Trophoblast cell (in vitro differentiated cells and primary cell): ENCODE data around the gene ADRA2C.

ENCODE experiments used
- DNase-seq, 2 donors: peaks; one replicate each; pipeline ENCODE4 v3.0.0-alpha.2; 2016
- H2AFZ ChIP-seq: 2 replicates; pipeline ENCODE4 v1.6.1; 2013; ENCODE audit warnings: low read length, moderate library complexity, mild to moderate bottlenecking; ENCODE audit not compliant: insufficient read depth, poor library complexity
- H2AK5ac ChIP-seq: 2 replicates; pipeline ENCODE4 v1.6.1; 2013; ENCODE audit warnings: mild to moderate bottlenecking, low read length
- H2BK120ac ChIP-seq: 2 replicates; pipeline ENCODE4 v1.6.1; 2013; ENCODE audit warnings: low read length, mild to moderate bottlenecking, moderate library complexity; ENCODE audit not compliant: insufficient read depth, poor library complexity
- H2BK12ac ChIP-seq: 2 replicates; pipeline ENCODE4 v1.6.1; 2013; ENCODE audit warnings: mild to moderate bottlenecking, low read length, moderate library complexity
- H2BK5ac ChIP-seq: 2 replicates; pipeline ENCODE4 v1.6.1; 2013; ENCODE audit warnings: low read length, low read depth, moderate library complexity, mild to moderate bottlenecking; ENCODE audit not compliant: poor library complexity
- H3K14ac ChIP-seq: 2 replicates; pipeline ENCODE4 v1.6.1; 2013; ENCODE audit warnings: mild to moderate bottlenecking, low read length
- H3K18ac ChIP-seq: 2 replicates; pipeline ENCODE4 v1.6.1; 2013; ENCODE audit warnings: mild to moderate bottlenecking, low read length
- H3K23ac ChIP-seq: 2 replicates; pipeline ENCODE4 v1.6.1; 2013; ENCODE audit warnings: low read length
- H3K27ac ChIP-seq: 2 replicates; pipeline ENCODE4 v1.5.1; 2013; ENCODE audit warnings: low read depth, mild to moderate bottlenecking, inconsistent platforms, low read length, moderate library complexity
- H3K27me3 ChIP-seq: 2 replicates; pipeline ENCODE4 v1.6.1; 2013; ENCODE audit warnings: inconsistent platforms, mild to moderate bottlenecking, low read length, moderate library complexity; ENCODE audit not compliant: insufficient read depth
- H3K36me3 ChIP-seq, 2 experiments: 1 replicate in 1 of 2; 2 replicates in 1 of 2; pipeline ENCODE4 v1.6.1; 2013; ENCODE audit warnings: low read length in 2 of 2, mild to moderate bottlenecking in 2 of 2, moderate library complexity in 1 of 2; ENCODE audit not compliant: insufficient read depth in 2 of 2, control insufficient read depth in 1 of 2
- H3K4ac ChIP-seq: 2 replicates; pipeline ENCODE4 v1.6.1; 2013; ENCODE audit warnings: low read depth, mild to moderate bottlenecking, low read length, moderate library complexity
- H3K4me1 ChIP-seq, 2 experiments: 1 replicate in 1 of 2; 2 replicates in 1 of 2; pipeline ENCODE4 v1.6.1; 2013; ENCODE audit warnings: low read length in 2 of 2, mild to moderate bottlenecking in 2 of 2, moderate library complexity in 1 of 2; ENCODE audit not compliant: insufficient read depth in 2 of 2, control insufficient read depth in 1 of 2
- H3K4me2 ChIP-seq: 2 replicates; pipeline ENCODE4 v1.6.1; 2013; ENCODE audit warnings: inconsistent platforms, mild to moderate bottlenecking, low read length, moderate library complexity
- H3K4me3 ChIP-seq: 2 replicates; pipeline ENCODE4 v1.5.1; 2013; ENCODE audit warnings: mild to moderate bottlenecking, low read depth, low read length, inconsistent platforms
- H3K79me1 ChIP-seq: one replicate; pipeline ENCODE4 v1.6.1; 2013; ENCODE audit warnings: low read length
- H3K79me2 ChIP-seq: 2 replicates; pipeline ENCODE4 v1.6.1; 2013; ENCODE audit warnings: low read length, mild to moderate bottlenecking; ENCODE audit not compliant: control insufficient read depth, insufficient read depth, poor library complexity
- H3K9ac ChIP-seq: 2 replicates; pipeline ENCODE4 v1.6.1; 2013; ENCODE audit warnings: mild to moderate bottlenecking, low read length
- H3K9me3 ChIP-seq: 2 replicates; pipeline ENCODE4 v1.6.1; 2013; ENCODE audit warnings: low read depth, mild to moderate bottlenecking, control low read depth, inconsistent platforms, low read length; ENCODE audit not compliant: insufficient read depth
- H4K12ac ChIP-seq: 2 replicates; pipeline ENCODE4 v1.6.1; 2013; ENCODE audit warnings: low read depth, mild to moderate bottlenecking, low read length, moderate library complexity
- H4K8ac ChIP-seq: 2 replicates; pipeline ENCODE4 v1.6.1; 2013; ENCODE audit warnings: low read depth, mild to moderate bottlenecking, low read length, moderate library complexity
- H4K91ac ChIP-seq: one replicate; pipeline ENCODE4 v1.6.1; 2013; ENCODE audit warnings: low read depth, mild to moderate bottlenecking, low read length, moderate library complexity
- WGBS: extraction: QIAGEN DNeasy Blood & Tissue Kit; methylation state at CpG from one replicate; pipeline ENCODE4 v1.1.7; 2013; ENCODE audit warnings: missing lambda C conversion rate; ENCODE audit not compliant: insufficient read length, insufficient coverage; ENCODE audit errors: extremely low coverage; 5-methylcytosine and 5-hydroxymethylcytosine counted together

The ADRA2C gene

DNA sequence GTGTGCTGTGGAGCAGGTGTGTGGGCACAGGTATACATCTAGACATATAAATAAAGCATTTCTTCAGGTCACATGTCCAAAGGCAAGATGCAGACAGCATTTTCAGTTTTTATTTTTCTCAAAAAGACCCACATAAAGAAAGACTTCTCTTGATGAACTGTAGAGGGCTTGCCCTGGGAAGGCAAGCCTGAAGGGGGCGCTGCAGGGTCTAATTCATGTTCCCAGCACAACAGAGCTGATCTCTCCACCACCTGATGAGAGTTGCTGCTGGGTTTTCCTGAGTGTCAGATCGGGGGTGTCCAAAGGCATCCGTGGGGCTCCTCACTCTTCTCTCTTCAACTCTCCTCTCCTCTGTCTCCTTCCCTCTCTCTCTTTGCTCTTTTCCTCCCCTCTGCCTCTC is 26.6 kb downstream of the ADRA2C start:
- H2BK5ac ChIP-seq = no peak overlapping the region

DNA sequence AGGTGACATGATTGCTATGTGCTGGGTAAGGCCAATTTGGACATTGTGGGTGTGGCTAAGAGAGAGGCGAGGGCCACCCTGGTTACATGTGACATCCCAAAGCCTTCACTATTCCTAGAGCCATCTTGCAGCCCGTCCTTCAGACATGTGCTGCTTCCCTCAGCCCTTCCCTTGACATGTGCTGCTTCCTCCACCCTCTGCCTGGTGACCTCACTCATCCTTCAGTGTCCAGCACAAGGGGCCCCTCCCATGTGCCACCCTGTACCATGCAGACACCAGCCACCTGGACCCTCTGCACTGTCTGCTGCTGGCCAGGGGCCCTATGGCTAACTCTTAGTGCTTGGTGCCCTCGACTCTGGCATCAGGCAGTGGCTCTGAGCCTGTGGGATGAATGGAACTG is 27.4 kb downstream of the ADRA2C start:
- no peak overlapping the region for H4K8ac ChIP-seq
- H3K4me1 ChIP-seq = no peaks in the 10 kb centered on the region
- no peaks in the 10 kb centered on the region for H3K79me2 ChIP-seq
- H4K12ac ChIP-seq = no peak overlapping the region
- H3K36me3 ChIP-seq = no peaks in the 10 kb centered on the region
- no peaks in the 10 kb centered on the region for H3K79me1 ChIP-seq
- no peak overlapping the region for H3K4me3 ChIP-seq
- no peak overlapping the region for H2BK12ac ChIP-seq
- H3K9me3 ChIP-seq = peaks cover 7% of the 10 kb centered on the region
- DNase-seq = no peak
- H3K27me3 ChIP-seq = no peaks in the 10 kb centered on the region
- no peak overlapping the region for H3K18ac ChIP-seq
- H2BK5ac ChIP-seq = no peak overlapping the region
- H3K9ac ChIP-seq = no peak overlapping the region
- H3K23ac ChIP-seq = no peak overlapping the region
- H3K27ac ChIP-seq = no peak overlapping the region
- no peak overlapping the region for H3K4ac ChIP-seq
- no peak overlapping the region for H3K4me2 ChIP-seq
- no peak overlapping the region for H4K91ac ChIP-seq
- no peak overlapping the region for H3K14ac ChIP-seq
- H2AK5ac ChIP-seq = no peak overlapping the region
- WGBS = no CpG with 5 or more reads among the region's 3 CpGs
- H2AFZ ChIP-seq = no peak overlapping the region
- no peak overlapping the region for H2BK120ac ChIP-seq

More for the DNA sequence above, 26.6 kb downstream of the ADRA2C start:
- Histone ChIP-seq H2BK12ac (no peak overlapping the region), H3K4me2 (no peak overlapping the region), H4K12ac (no peak overlapping the region), H3K18ac (no peak overlapping the region), H3K23ac (no peak overlapping the region), H3K27ac (no peak overlapping the region), H4K8ac (no peak overlapping the region), H3K79me1 (no peaks in the 10 kb centered on the region), H4K91ac (no peak overlapping the region), H3K4me3 (no peak overlapping the region), H3K9ac (no peak overlapping the region), H3K79me2 (no peaks in the 10 kb centered on the region), H3K36me3 (no peaks in the 10 kb centered on the region), H3K4ac (no peak overlapping the region), H2BK120ac (no peak overlapping the region), H3K4me1 (no peaks in the 10 kb centered on the region), H3K9me3 (peaks cover 7% of the 10 kb centered on the region), H3K14ac (no peak overlapping the region), H2AFZ (no peak overlapping the region), H2AK5ac (no peak overlapping the region), H3K27me3 (no peaks in the 10 kb centered on the region)
- no peak for DNase-seq
- no CpG with 5 or more reads among the region's 3 CpGs for WGBS

DNA sequence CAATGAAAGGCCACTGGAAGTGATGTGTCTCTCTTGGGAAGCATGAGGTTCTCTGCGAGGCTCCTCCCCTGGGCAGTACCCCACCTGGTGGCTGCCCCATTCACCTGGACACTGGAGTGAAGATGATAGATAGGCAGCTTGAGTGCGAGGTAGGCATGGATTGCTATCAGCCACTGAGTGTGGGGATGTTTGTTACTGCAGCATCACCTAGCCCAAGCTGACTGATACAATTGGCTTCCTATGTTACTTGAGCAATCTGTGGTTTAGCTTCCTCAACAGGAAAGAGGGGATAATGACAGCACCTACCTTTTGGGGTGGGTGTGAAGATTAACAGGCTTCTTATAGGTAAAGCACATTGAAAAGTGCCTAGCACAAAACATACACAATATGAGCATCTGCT is 30.8 kb downstream of the ADRA2C start:
- no CpG with 5 or more reads among the region's 2 CpGs for WGBS
- Histone ChIP-seq H3K14ac (no peak overlapping the region), H3K18ac (no peak overlapping the region), H4K91ac (no peak overlapping the region), H2BK5ac (no peak overlapping the region), H2BK120ac (no peak overlapping the region), H2BK12ac (no peak overlapping the region), H3K9ac (no peak overlapping the region), H3K4ac (no peak overlapping the region), H3K4me2 (no peak overlapping the region), H3K27me3 (no peaks in the 10 kb centered on the region), H2AK5ac (no peak overlapping the region), H3K36me3 (no peaks in the 10 kb centered on the region), H3K9me3 (peaks cover 9% of the 10 kb centered on the region), H3K27ac (no peak overlapping the region), H2AFZ (no peak overlapping the region), H3K4me1 (no peaks in the 10 kb centered on the region), H3K4me3 (no peak overlapping the region), H3K79me2 (no peaks in the 10 kb centered on the region), H4K8ac (no peak overlapping the region), H4K12ac (no peak overlapping the region), H3K23ac (no peak overlapping the region), H3K79me1 (no peaks in the 10 kb centered on the region)
- DNase-seq = no peak

DNA sequence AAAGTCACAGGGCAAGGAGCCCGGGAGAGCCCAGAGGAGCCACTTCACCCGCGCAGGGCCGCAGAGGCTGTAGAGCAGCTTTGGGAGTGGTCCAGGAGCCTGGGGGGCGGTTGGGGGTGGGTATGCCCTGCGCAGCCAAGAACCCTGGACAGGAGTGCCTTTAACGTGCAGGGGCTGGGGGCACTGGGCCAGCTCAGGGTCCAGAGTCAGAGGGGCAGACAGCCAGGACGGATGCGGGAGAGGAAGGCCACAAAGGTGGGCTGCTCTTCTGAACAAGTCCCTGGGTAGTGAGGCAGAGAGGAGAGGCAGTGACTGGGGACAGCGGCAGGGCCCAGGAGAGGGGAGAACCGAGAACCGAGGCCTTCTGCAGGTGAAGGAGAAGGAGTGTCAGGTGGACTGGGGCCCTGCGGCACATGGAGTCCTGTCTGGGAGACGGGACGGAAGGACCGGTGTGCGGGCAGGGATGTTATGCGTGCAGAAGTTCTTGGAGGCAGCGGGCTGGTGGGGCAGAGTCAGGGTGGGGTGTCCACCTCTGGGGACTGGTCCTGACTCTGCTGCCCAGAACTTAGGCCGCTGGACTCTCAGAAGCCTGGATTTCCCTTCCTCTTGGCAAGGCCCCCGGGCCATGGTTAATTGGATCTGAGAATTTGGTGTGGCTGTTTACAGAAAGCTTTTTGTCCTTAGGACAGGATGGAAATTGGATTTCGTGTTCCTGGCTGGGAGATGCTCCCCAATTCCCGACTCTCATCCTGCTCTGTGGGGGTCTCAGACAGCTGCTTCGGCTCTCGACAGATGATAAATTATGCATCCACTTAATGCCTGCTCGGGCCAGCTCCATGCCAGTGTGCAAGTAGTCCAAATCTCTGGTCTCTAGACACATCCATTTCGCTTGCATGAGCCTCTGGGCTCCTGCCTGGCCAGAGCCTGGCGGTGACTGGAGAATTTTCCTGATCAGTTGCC is 31.9 kb downstream of the ADRA2C start:
- Histone ChIP-seq H3K4ac (no peak overlapping the region), H3K27ac (no peak overlapping the region), H4K8ac (no peak overlapping the region), H3K27me3 (no peaks in the 10 kb centered on the region), H3K4me3 (no peak overlapping the region), H3K14ac (no peak overlapping the region), H3K9me3 (peaks cover 9% of the 10 kb centered on the region), H2BK120ac (no peak overlapping the region), H2AFZ (no peak overlapping the region), H4K12ac (no peak overlapping the region), H3K4me2 (no peak overlapping the region), H3K18ac (no peak overlapping the region), H2BK5ac (no peak overlapping the region), H3K23ac (no peak overlapping the region), H3K4me1 (no peaks in the 10 kb centered on the region), H4K91ac (no peak overlapping the region), H3K9ac (no peak overlapping the region), H2BK12ac (no peak overlapping the region), H3K79me1 (no peaks in the 10 kb centered on the region), H3K79me2 (no peaks in the 10 kb centered on the region), H3K36me3 (no peaks in the 10 kb centered on the region), H2AK5ac (no peak overlapping the region)
- no peak for DNase-seq
- WGBS = no CpG with 5 or more reads among the region's 28 CpGs
